A673 (cell line): ENCODE data around the gene HCAR1. TPM values are rescaled to one million over a fixed set of nuclear protein-coding genes. Genes with fewer than 3 reads are reported as not detected.
"Not testable (repeated sequence)": the region's sequence is repeated elsewhere in the genome, so short reads cannot be mapped to it uniquely, and the experiment has no call there.

ENCODE experiments used
- BruUV-seq: library from RNA; stranded (reverse); fragments of 400-500 nt; replicated peaks from 2 replicates; lab custom pipeline; 2021; lab: Mats Ljungman, UMichigan
- CTCF ChIA-PET: fragments of 300-600 bp; sonication (Branson Sonifier 250); formaldehyde crosslinking; loops from one replicate; lab custom pipeline; 2022; ENCODE audit warnings: antibody characterized with exemption; lab: Charles Lee
- POLR2A ChIA-PET: fragments of 300-600 bp; sonication (Branson Sonifier 250); formaldehyde crosslinking; loops from one replicate; lab custom pipeline; 2022; ENCODE audit warnings: antibody characterized with exemption; ENCODE audit not compliant: low non-redundant PET; lab: Charles Lee
- DNase-seq: peaks from one replicate; pipeline ENCODE4 v3.0.0-alpha.2; 2015; ENCODE audit warnings: low spot score
- H3K27ac ChIP-seq: fragments of 200-600 bp; sonication (generic); 2 replicates; pipeline ENCODE4 v1.5.1; 2016; ENCODE audit warnings: mixed run types, low read depth, mild to moderate bottlenecking, mixed read lengths, antibody characterized with exemption, low read length; ENCODE audit not compliant: poor library complexity, severe bottlenecking
- H3K27me3 ChIP-seq: fragments of 200-600 bp; sonication (generic); replicated peaks from 2 replicates; pipeline ENCODE4 v1.6.1; 2017; ENCODE audit warnings: mixed run types, low read depth, mild to moderate bottlenecking, mixed read lengths, antibody characterized with exemption, low read length; ENCODE audit not compliant: insufficient read depth, poor library complexity
- H3K36me3 ChIP-seq: fragments of 200-600 bp; sonication (generic); 2 replicates; pipeline ENCODE4 v1.6.1; 2016; ENCODE audit warnings: mixed run types, mild to moderate bottlenecking, mixed read lengths, antibody characterized with exemption, low read length; ENCODE audit not compliant: insufficient read depth, poor library complexity, severe bottlenecking
- H3K4me1 ChIP-seq: fragments of 200-600 bp; sonication (generic); 2 replicates; pipeline ENCODE4 v1.6.1; 2017; ENCODE audit warnings: mixed run types, mild to moderate bottlenecking, mixed read lengths, antibody characterized with exemption, low read length; ENCODE audit not compliant: insufficient read depth, poor library complexity, severe bottlenecking
- H3K4me3 ChIP-seq: fragments of 200-600 bp; sonication (generic); 2 replicates; pipeline ENCODE4 v1.5.1; 2016; ENCODE audit warnings: low read depth, mixed run types, mild to moderate bottlenecking, mixed read lengths, low read length; ENCODE audit not compliant: poor library complexity, severe bottlenecking
- H3K9me3 ChIP-seq: fragments of 200-600 bp; sonication (generic); 2 replicates; pipeline ENCODE4 v1.6.1; 2016; ENCODE audit warnings: mixed run types, low read depth, mild to moderate bottlenecking, mixed read lengths, antibody characterized with exemption, low read length; ENCODE audit not compliant: poor library complexity, severe bottlenecking
- EZH2 ChIP-seq: fragments of 200-600 bp; sonication (generic); IDR thresholded peaks from 2 replicates; pipeline ENCODE4 v1.6.1; 2017; ENCODE audit warnings: borderline replicate concordance, low read depth, mild to moderate bottlenecking, mixed read lengths, antibody characterized with exemption, low read length; ENCODE audit not compliant: poor library complexity, severe bottlenecking
- intact Hi-C: fragments of 100-400 bp; cut with micrococcal nuclease; formaldehyde crosslinking; loops from one replicate; pipeline ENCODE4 v1.10.0; 2022; ENCODE audit not compliant: unreplicated experiment
- total RNA-seq: library from RNA; stranded (reverse); gene quantifications from 2 replicates; pipeline ENCODE4 v1.2.3, GENCODE V29; 2021
- TF ChIP-seq, protein P1 (sequence below): fragments of 300-800, 200-600 bp; sonication (generic); conservative IDR thresholded peaks from 2 replicates; pipeline ENCODE4 v1.5.1; 2017; ENCODE audit warnings: low read depth, mild to moderate bottlenecking, antibody characterized with exemption, low read length, moderate library complexity, mixed read lengths

The HCAR1 gene
- total RNA-seq, 1 experiment from 2014 or later = 1.9 TPM

DNA sequence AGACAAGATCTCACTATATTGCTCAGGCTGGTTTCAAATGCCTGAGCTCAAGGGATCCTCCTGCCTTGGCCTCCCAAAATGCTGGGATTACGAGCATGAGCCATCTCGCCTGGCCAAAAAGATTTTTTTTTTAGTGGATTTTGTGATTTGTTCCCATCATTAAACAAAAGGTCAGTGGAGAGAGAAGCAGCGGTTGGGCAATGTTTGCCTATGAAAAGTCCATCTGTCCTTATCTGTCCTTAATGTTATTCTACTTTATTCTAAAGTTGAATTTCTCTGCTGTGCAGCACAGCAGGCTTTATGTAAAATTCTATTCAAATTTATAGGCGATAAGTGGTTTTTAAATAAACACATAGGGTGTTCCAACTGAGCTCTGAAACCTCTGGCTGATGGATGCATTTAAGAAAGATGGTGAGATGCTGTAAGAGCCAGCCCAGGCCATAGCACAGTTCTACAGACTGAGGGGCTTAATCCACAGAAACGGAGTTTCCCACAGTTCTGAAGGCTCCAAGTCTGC, 46.3 kb downstream of the HCAR1 start:
- Histone ChIP-seq H3K4me1 (no peaks in the 10 kb centered on the region), H3K27me3 (no peaks in the 10 kb centered on the region), H3K9me3 (no peaks in the 10 kb centered on the region), H3K27ac (no peak overlapping the region), H3K36me3 (no peaks in the 10 kb centered on the region), H3K4me3 (no peak overlapping the region)
- TF ChIP-seq, protein P1, sequence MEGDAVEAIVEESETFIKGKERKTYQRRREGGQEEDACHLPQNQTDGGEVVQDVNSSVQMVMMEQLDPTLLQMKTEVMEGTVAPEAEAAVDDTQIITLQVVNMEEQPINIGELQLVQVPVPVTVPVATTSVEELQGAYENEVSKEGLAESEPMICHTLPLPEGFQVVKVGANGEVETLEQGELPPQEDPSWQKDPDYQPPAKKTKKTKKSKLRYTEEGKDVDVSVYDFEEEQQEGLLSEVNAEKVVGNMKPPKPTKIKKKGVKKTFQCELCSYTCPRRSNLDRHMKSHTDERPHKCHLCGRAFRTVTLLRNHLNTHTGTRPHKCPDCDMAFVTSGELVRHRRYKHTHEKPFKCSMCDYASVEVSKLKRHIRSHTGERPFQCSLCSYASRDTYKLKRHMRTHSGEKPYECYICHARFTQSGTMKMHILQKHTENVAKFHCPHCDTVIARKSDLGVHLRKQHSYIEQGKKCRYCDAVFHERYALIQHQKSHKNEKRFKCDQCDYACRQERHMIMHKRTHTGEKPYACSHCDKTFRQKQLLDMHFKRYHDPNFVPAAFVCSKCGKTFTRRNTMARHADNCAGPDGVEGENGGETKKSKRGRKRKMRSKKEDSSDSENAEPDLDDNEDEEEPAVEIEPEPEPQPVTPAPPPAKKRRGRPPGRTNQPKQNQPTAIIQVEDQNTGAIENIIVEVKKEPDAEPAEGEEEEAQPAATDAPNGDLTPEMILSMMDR = no peak
- TF ChIP-seq EZH2 = no peak
- ChIA-PET CTCF (no interaction called here), POLR2A (no interaction called here)
- intact Hi-C loops = no loop called here
- no peak for DNase-seq
- BruUV-seq = no TSS peak

DNA sequence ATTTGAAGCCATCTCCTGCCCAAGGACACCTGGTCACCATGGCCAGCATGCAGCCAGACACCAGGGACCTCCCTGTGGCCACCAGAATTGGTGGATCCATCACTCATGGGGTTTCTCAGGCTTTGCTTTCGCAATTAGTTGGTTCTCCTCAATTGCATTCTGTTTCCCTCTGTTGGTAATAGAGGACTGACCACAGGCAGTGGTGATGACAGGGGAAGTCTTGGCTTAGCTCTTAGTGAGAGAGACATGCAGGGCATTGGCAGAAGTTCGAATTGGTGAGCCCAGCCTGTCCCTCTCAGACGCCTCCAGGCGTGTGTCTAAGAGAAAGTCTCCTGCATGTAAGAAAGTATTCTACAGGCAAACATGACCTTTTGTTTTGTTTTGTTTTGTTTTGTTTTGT, 48.8 kb downstream of the HCAR1 start:
- no peaks in the 10 kb centered on the region for H3K36me3 ChIP-seq
- H3K27me3 ChIP-seq = no peaks in the 10 kb centered on the region
- POLR2A ChIA-PET = interaction anchor here (0.6 kb wide), 1 partner anchor 11 kb away, joined by 4 read pairs; no protein-coding TSS in a partner anchor
- peaks cover 6% of the 10 kb centered on the region for H3K4me1 ChIP-seq
- intact Hi-C loops = no loop called here
- TF ChIP-seq EZH2 = no peak
- TF ChIP-seq, protein P1 = no peak
- CTCF ChIA-PET = no interaction called here
- no peak overlapping the region for H3K27ac ChIP-seq
- DNase-seq = no peak
- BruUV-seq = no TSS peak
- H3K9me3 ChIP-seq = no peaks in the 10 kb centered on the region
- H3K4me3 ChIP-seq = no peak overlapping the region

DNA sequence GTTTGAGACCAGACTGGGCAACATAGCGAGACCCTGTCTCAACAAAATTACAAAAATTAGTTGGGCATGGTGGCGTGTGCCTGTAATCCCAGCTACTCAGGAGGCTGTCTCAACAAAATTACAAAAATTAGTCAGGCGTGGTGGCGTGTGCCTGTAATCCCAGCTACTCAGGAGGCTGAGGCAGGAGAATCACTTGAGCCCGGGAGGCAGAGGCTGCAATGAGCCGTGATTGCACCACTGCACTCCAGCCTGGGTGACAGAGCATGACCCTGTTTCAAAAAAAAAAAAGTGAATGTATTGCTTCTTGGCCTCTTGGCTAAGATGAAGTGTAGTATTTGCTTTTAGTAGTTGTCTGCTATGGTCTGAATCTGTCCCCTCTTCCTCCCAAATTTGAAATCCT, 49.7 kb downstream of the HCAR1 start:
- CTCF ChIA-PET, H3K9me3 ChIP-seq, H3K4me3 ChIP-seq, BruUV-seq, H3K36me3 ChIP-seq, DNase-seq, H3K27ac ChIP-seq, POLR2A ChIA-PET, H3K4me1 ChIP-seq, H3K27me3 ChIP-seq, intact Hi-C loops: not testable (repeated sequence)

DNA sequence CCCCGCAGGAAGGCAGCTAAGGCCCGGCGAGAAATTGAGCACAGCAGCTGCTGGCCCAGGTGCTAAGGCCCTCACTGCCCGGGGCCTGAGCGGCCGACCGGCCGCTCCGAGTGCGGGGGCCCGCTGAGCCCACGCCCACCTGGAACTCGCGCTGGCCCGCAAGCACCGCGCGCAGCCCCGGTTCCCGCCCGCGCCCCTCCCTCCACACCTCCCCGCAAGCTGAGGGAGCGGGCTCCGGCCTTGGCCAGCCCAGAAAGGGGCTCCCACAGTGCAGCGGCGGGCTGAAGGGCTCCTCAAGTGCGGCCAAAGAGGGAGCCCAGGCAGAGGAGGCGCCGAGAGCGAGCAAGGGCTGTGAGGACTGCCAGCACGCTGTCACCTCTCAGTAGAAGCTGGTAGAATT, 53.9 kb downstream of the HCAR1 start:
- H3K27ac ChIP-seq, H3K9me3 ChIP-seq, H3K36me3 ChIP-seq, intact Hi-C loops, CTCF ChIA-PET, BruUV-seq, H3K4me3 ChIP-seq, H3K4me1 ChIP-seq, H3K27me3 ChIP-seq, DNase-seq, POLR2A ChIA-PET: not testable (repeated sequence)

Other genes starting within 250 kb of the HCAR1 start
- 40.4 and 41.1 TPM in 2 replicates for gene ZCCHC8, start 229.9 kb downstream of the HCAR1 start, total RNA-seq
- gene RSRC2, start 203.9 kb downstream of the HCAR1 start, total RNA-seq = 106 and 108 TPM in 2 replicates
- 111 and 118 TPM in 2 replicates for gene KNTC1, start 203.6 kb downstream of the HCAR1 start, total RNA-seq
- 0.24 and 0.34 TPM in 2 replicates for gene HCAR2, start 27.5 kb downstream of the HCAR1 start, total RNA-seq
- gene HCAR3, start 14.0 kb downstream of the HCAR1 start, total RNA-seq = 0.37 TPM in 1 of 2 replicates, not detected in the other
- 104 and 116 TPM in 2 replicates for gene DENR, start 22.0 kb upstream of the HCAR1 start, total RNA-seq
- 0.20 TPM in 1 of 2 replicates, not detected in the other for gene CCDC62, start 43.7 kb upstream of the HCAR1 start, total RNA-seq
- gene HIP1R, start 104.6 kb upstream of the HCAR1 start, total RNA-seq = 27.0 and 30.4 TPM in 2 replicates
- 30.2 and 34.4 TPM in 2 replicates for gene VPS37B, start 165.3 kb upstream of the HCAR1 start, total RNA-seq
- 8.9 and 10.6 TPM in 2 replicates for gene ABCB9, start 235.6 kb upstream of the HCAR1 start, total RNA-seq
- gene OGFOD2, start 244.4 kb upstream of the HCAR1 start, total RNA-seq = 18.2 and 22.2 TPM in 2 replicates
- 180 and 189 TPM in 2 replicates for gene ARL6IP4, start 249.8 kb upstream of the HCAR1 start, total RNA-seq